K562 (cell line): Measurements from ENCODE around the gene ARL4D. TPM values are rescaled to one million over a fixed set of nuclear protein-coding genes. Genes with fewer than 3 reads are reported as not detected.

Experiments
- CSDE1 ChIP-seq, 2 experiments: fragments of 450-650 bp; IDR thresholded peaks; 2 replicates each; pipeline ENCODE4 v1.6.1; 2016; ENCODE audit warnings: mild to moderate bottlenecking in 1 of 2
- E2F8 ChIP-seq: fragments of 450-650 bp; IDR thresholded peaks from 2 replicates; pipeline ENCODE4 v1.7.1; 2018; ENCODE audit warnings: mild to moderate bottlenecking, low read depth; ENCODE audit not compliant: partially characterized antibody
- EP400 ChIP-seq: fragments of 450-650 bp; IDR thresholded peaks from 2 replicates; pipeline ENCODE4 v1.6.1; 2017; ENCODE audit warnings: antibody characterized with exemption, mild to moderate bottlenecking, moderate library complexity
- MLX ChIP-seq, 2 experiments: fragments of 450-650 bp in 1 of 2; sonication (generic) in 1 of 2; formaldehyde crosslinking; conservative IDR thresholded peaks; 2 replicates each; pipeline versions ENCODE4 v1.4.0 to v1.8.1; 2020 to 2022; ENCODE audit warnings: mild to moderate bottlenecking in 1 of 2, missing genetic modification reagents in 1 of 2
- MTF1 ChIP-seq: fragments of 250-450 bp; sonication (Bioruptor Pico); IDR thresholded peaks from 2 replicates; pipeline ENCODE4 v1.9.0; 2021; ENCODE audit warnings: moderate library complexity, mild to moderate bottlenecking, inconsistent platforms, borderline replicate concordance
- NR2C2 ChIP-seq, 2 experiments: fragments of 200-800 bp in 1 of 2; sonication (Bioruptor generic) in 1 of 2; sonication (generic) in 1 of 2; formaldehyde crosslinking in 1 of 2; IDR thresholded peaks; 2 replicates each; pipeline versions ENCODE4 v1.6.1 to v1.8.0; 2016 to 2022; ENCODE audit warnings: mild to moderate bottlenecking in 1 of 2, missing compliant biosample characterization in 1 of 2, missing genetic modification characterization in 1 of 2, missing genetic modification reagents in 1 of 2
- RBBP5 ChIP-seq: fragments of 200-600 bp; sonication (generic); IDR thresholded peaks from 2 replicates; pipeline ENCODE4 v1.6.1; 2012; ENCODE audit warnings: borderline replicate concordance, mild to moderate bottlenecking, low read length, control low read depth, inconsistent platforms; ENCODE audit not compliant: insufficient read depth, poor library complexity, severe bottlenecking
- SFPQ ChIP-seq: fragments of 200-400 bp; formaldehyde crosslinking; IDR thresholded peaks from 2 replicates; pipeline ENCODE4 v1.6.1; 2017; ENCODE audit warnings: mild to moderate bottlenecking, low read depth, low read length, moderate library complexity
- TEAD4 ChIP-seq, 2 experiments: sonication (generic) in 1 of 2; formaldehyde crosslinking in 1 of 2; IDR thresholded peaks; 2 replicates each; pipeline versions ENCODE4 v1.6.1 to v1.8.0; 2012 to 2022; ENCODE audit warnings: borderline replicate concordance in 1 of 2, inconsistent platforms in 1 of 2, low read length in 1 of 2, mild to moderate bottlenecking in 1 of 2, missing genetic modification reagents in 1 of 2
- YY1 ChIP-seq, 3 experiments: IDR thresholded peaks; 2 replicates each; pipeline ENCODE4 v1.6.1; 2011; ENCODE audit warnings: low read length in 2 of 3, mild to moderate bottlenecking in 2 of 3, moderate library complexity in 2 of 3, borderline replicate concordance in 1 of 3, control low read depth in 1 of 3, low read depth in 1 of 3; ENCODE audit not compliant: insufficient read depth in 3 of 3, insufficient replicate concordance in 2 of 3, control insufficient read depth in 1 of 3, insufficient read length in 1 of 3; ENCODE audit errors: extremely low read depth in 1 of 3
- ZBTB26 ChIP-seq: fragments of 450-650 bp; formaldehyde crosslinking; IDR thresholded peaks from 2 replicates; pipeline ENCODE4 v1.4.0; 2022; ENCODE audit warnings: missing genetic modification characterization
- ZBTB5 ChIP-seq: fragments of 450-650 bp; IDR thresholded peaks from 2 replicates; pipeline ENCODE4 v1.6.1; 2017; ENCODE audit warnings: antibody characterized with exemption
- ZKSCAN3 ChIP-seq: fragments of 250-450 bp; sonication (Bioruptor Pico); IDR thresholded peaks from 2 replicates; pipeline ENCODE4 v1.4.0; 2020
- ZNF175 ChIP-seq: fragments of 200-800 bp; sonication (Bioruptor generic); IDR thresholded peaks from 2 replicates; pipeline ENCODE4 v1.6.1; 2016; ENCODE audit warnings: low read depth, mild to moderate bottlenecking, missing genetic modification characterization, missing compliant biosample characterization
- polyA plus RNA-seq, 8 experiments: library from polyadenylated mRNA; depleted of rRNA in 4 of 8; stranded (reverse) in 5 of 8; unstranded in 3 of 8; fragments of >200 nt; fragmentation: Nextera tagmentation in 2 of 8; fragmentation: Illumina TruSeq in 1 of 8; extraction: Ambion mirVana in 2 of 8; extraction: Trizol in 1 of 8; gene quantifications; 2 replicates each; pipeline versions ENCODE4 v1.2.1 to v1.2.3, GENCODE V29; 2011 to 2014; ENCODE audit warnings: inconsistent platforms in 1 of 8, missing spikeins in 1 of 8
- total RNA-seq, 7 experiments: library from RNA; depleted of rRNA in 6 of 7; stranded (reverse); fragments of >200 nt in 6 of 7; fragmentation: Illumina TruSeq in 2 of 7; extraction: Trizol in 2 of 7; gene quantifications; 2 replicates each; pipeline versions ENCODE4 v1.2.1 to v1.2.3, GENCODE V29; 2011 to 2021; ENCODE audit warnings: low replicate concordance in 1 of 7

The ARL4D gene
- total and polyA plus RNA-seq, 9 of the 15 experiments (the other 6 are each of a cell fraction or from before 2014, with no cell fraction given), result 0.07 to 0.53 (median 0.28) TPM; not detected in 1

GRCh38 chr17:43389046-43389947 lies 9.5 kb upstream of the ARL4D start (continued):
- TF ChIP-seq ZBTB26 (CRISPR knock-in tag) (no peak), ZNF175 (CRISPR knock-in tag) (0 out of 2 replicates have a peak, but pooled peaks have one; percentile 51), NR2C2 (CRISPR knock-in tag; IDR thresholded peaks at IDR 0.05) (no peak), NR2C2 (tag; IDR thresholded peaks at IDR 0.05) (peak; percentile 39; the same call in 1 of the 2 replicates), MTF1 (CRISPR knock-in tag) (no peak), EP400 (no peak; the same call in 1 of the 2 replicates), TEAD4 (IDR thresholded peaks at IDR 0.05; ENCODE audit: low read length) (0 out of 2 replicates have a peak, but pooled peaks have one; percentile 6), TEAD4 (CRISPR knock-in tag; IDR thresholded peaks at IDR 0.05; ENCODE audit: borderline replicate concordance) (no peak), ZBTB5 (no peak), SFPQ (no peak), ZKSCAN3 (CRISPR knock-in tag) (no peak), CSDE1 (IDR thresholded peaks at IDR 0.05) (no peak), E2F8 (no peak), YY1 (IDR thresholded peaks at IDR 0.05; ENCODE audit: borderline replicate concordance in 1 of 3, control insufficient read depth in 1 of 3, extremely low read depth in 1 of 3, insufficient read depth in 3 of 3, insufficient read length in 1 of 3, insufficient replicate concordance in 2 of 3, low read depth in 1 of 3, low read length in 2 of 3) (peak in 1 of 3 experiments; percentile 48), RBBP5 (peak; percentile 48), MLX (CRISPR knock-in tag; conservative IDR thresholded peaks at IDR 0.05) (no peak)
